ENCODE data around the gene REXO4.

DNA sequence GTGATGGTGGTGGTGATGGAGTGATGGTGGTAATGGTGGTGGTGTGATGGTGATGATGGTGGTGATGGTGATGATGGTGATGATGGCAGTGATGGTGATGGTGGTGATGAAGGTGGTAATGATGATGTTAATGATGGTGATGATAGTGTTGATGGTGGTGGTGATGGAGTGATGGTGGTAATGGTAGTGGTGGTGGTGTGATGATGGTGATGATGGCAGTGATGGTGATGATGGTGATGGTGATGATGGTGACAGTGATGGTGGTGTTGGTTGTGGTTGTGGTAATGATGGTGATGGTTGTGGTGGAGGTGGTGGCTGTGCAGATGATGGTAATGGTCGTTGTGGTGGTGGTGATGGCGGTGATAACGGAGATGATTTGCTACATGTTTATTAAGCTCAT, 34.4 kb downstream of the REXO4 start:
- TF ChIP-seq CTCF (IDR thresholded peaks at IDR 0.05) (no peak), POLR2A (IDR thresholded peaks at IDR 0.05) (no peak)

Measured in esophagus squamous epithelium (tissue), 4 donors.